K562 (cell line): Measurements from ENCODE around the gene PPDPF. TPM values are rescaled to one million over a fixed set of nuclear protein-coding genes. Genes with fewer than 3 reads are reported as not detected.
A peak's percentile ranks its signal among the peaks of the same experiment; 100 is the strongest.

ENCODE experiments used
- BRD9 ChIP-seq: fragments of 450-650 bp; IDR thresholded peaks from 2 replicates; pipeline ENCODE4 v1.6.1; 2018; ENCODE audit warnings: low read depth; ENCODE audit not compliant: partially characterized antibody
- CBX2 ChIP-seq: fragments of 200-600 bp; sonication (generic); IDR thresholded peaks from one replicate; pipeline ENCODE4 v1.6.1; 2012; ENCODE audit warnings: mild to moderate bottlenecking, low read length, inconsistent platforms; ENCODE audit not compliant: insufficient read depth, poor library complexity, severe bottlenecking
- CBX8 ChIP-seq: fragments of 200-600 bp; sonication (generic); IDR thresholded peaks from 2 replicates; pipeline ENCODE4 v1.6.1; 2012; ENCODE audit warnings: borderline replicate concordance, mixed run types, low read depth, mild to moderate bottlenecking, moderate library complexity, mixed read lengths, low read length, control low read depth, inconsistent platforms; ENCODE audit not compliant: poor library complexity, severe bottlenecking; ENCODE audit errors: extremely low read depth
- CREB5 ChIP-seq: fragments of 250-450 bp; sonication (Bioruptor Pico); IDR thresholded peaks from 2 replicates; pipeline ENCODE4 v1.5.0; 2020; ENCODE audit warnings: mild to moderate bottlenecking
- E2F3 ChIP-seq: fragments of 250-450 bp; sonication (Bioruptor Pico); IDR thresholded peaks from 2 replicates; pipeline ENCODE4 v1.4.0; 2020; ENCODE audit warnings: mild to moderate bottlenecking
- ELF4 ChIP-seq: fragments of 450-650 bp; formaldehyde crosslinking; IDR thresholded peaks from 2 replicates; pipeline ENCODE4 v1.4.0; 2022; ENCODE audit warnings: missing genetic modification characterization
- EP400 ChIP-seq: fragments of 450-650 bp; IDR thresholded peaks from 2 replicates; pipeline ENCODE4 v1.6.1; 2017; ENCODE audit warnings: antibody characterized with exemption, mild to moderate bottlenecking, moderate library complexity
- ID3 ChIP-seq, 2 experiments: fragments of 250-450 bp in 1 of 2; fragments of 450-650 bp in 1 of 2; sonication (Bioruptor Pico) in 1 of 2; IDR thresholded peaks; 2 replicates each; pipeline versions ENCODE4 v1.6.1 to v1.8.0; 2016 to 2021; ENCODE audit warnings: mild to moderate bottlenecking in 2 of 2, moderate library complexity in 2 of 2, missing compliant biosample characterization in 1 of 2, missing genetic modification characterization in 1 of 2
- MBD1 ChIP-seq: fragments of 250-450 bp; sonication (Bioruptor Pico); IDR thresholded peaks from 2 replicates; pipeline ENCODE4 v1.8.0; 2022; ENCODE audit warnings: inconsistent platforms
- MYNN ChIP-seq, 2 experiments: sonication (generic); formaldehyde crosslinking in 1 of 2; IDR thresholded peaks; 2 replicates each; pipeline versions ENCODE4 v1.5.0 to v1.6.1; 2016 to 2020; ENCODE audit warnings: antibody characterized with exemption in 1 of 2, missing genetic modification reagents in 1 of 2
- NR1H2 ChIP-seq: sonication (generic); formaldehyde crosslinking; IDR thresholded peaks from 2 replicates; pipeline ENCODE4 v1.4.0; 2020; ENCODE audit warnings: mild to moderate bottlenecking, missing genetic modification reagents
- NR2C2 ChIP-seq, 2 experiments: fragments of 200-800 bp in 1 of 2; sonication (Bioruptor generic) in 1 of 2; sonication (generic) in 1 of 2; formaldehyde crosslinking in 1 of 2; IDR thresholded peaks; 2 replicates each; pipeline versions ENCODE4 v1.6.1 to v1.8.0; 2016 to 2022; ENCODE audit warnings: mild to moderate bottlenecking in 1 of 2, missing compliant biosample characterization in 1 of 2, missing genetic modification characterization in 1 of 2, missing genetic modification reagents in 1 of 2
- POLR2B ChIP-seq: fragments of 450-650 bp; IDR thresholded peaks from 2 replicates; pipeline ENCODE4 v1.6.1; 2018; ENCODE audit warnings: low read depth; ENCODE audit not compliant: partially characterized antibody
- PREB ChIP-seq: sonication (generic); formaldehyde crosslinking; IDR thresholded peaks from 2 replicates; pipeline ENCODE4 v1.8.1; 2023; ENCODE audit warnings: mild to moderate bottlenecking, missing genetic modification reagents
- PTTG1 ChIP-seq: fragments of 450-650 bp; IDR thresholded peaks from 2 replicates; pipeline ENCODE4 v1.6.1; 2016; ENCODE audit warnings: low read depth, mild to moderate bottlenecking, missing genetic modification characterization, missing compliant biosample characterization
- SAP30 ChIP-seq: fragments of 200-600 bp; sonication (generic); IDR thresholded peaks from 2 replicates; pipeline ENCODE4 v1.6.1; 2012; ENCODE audit warnings: borderline replicate concordance, low read depth, mild to moderate bottlenecking, moderate library complexity, low read length, control low read depth, inconsistent platforms; ENCODE audit not compliant: insufficient read depth, poor library complexity, severe bottlenecking
- SIN3B ChIP-seq: fragments of 450-650 bp; IDR thresholded peaks from 2 replicates; pipeline ENCODE4 v1.6.1; 2017; ENCODE audit warnings: low read depth, mild to moderate bottlenecking, moderate library complexity
- ZBTB2 ChIP-seq: fragments of 450-650 bp; IDR thresholded peaks from 2 replicates; pipeline ENCODE4 v1.6.1; 2016; ENCODE audit warnings: antibody characterized with exemption
- ZBTB8A ChIP-seq: fragments of 450-650 bp; IDR thresholded peaks from 2 replicates; pipeline ENCODE4 v1.6.1; 2018; ENCODE audit warnings: mild to moderate bottlenecking, moderate library complexity; ENCODE audit not compliant: partially characterized antibody
- polyA plus RNA-seq, 8 experiments: library from polyadenylated mRNA; depleted of rRNA in 4 of 8; stranded (reverse) in 5 of 8; unstranded in 3 of 8; fragments of >200 nt; fragmentation: Nextera tagmentation in 2 of 8; fragmentation: Illumina TruSeq in 1 of 8; extraction: Ambion mirVana in 2 of 8; extraction: Trizol in 1 of 8; gene quantifications; 2 replicates each; pipeline versions ENCODE4 v1.2.1 to v1.2.3, GENCODE V29; 2011 to 2014; ENCODE audit warnings: inconsistent platforms in 1 of 8, missing spikeins in 1 of 8
- total RNA-seq, 7 experiments: library from RNA; depleted of rRNA in 6 of 7; stranded (reverse); fragments of >200 nt in 6 of 7; fragmentation: Illumina TruSeq in 2 of 7; extraction: Trizol in 2 of 7; gene quantifications; 2 replicates each; pipeline versions ENCODE4 v1.2.1 to v1.2.3, GENCODE V29; 2011 to 2021; ENCODE audit warnings: low replicate concordance in 1 of 7

PPDPF gene
- total and polyA plus RNA-seq, 9 of the 15 experiments (the other 6 are each of a cell fraction or from before 2014, with no cell fraction given): 0.77 to 233 (median 10.5) TPM

- no peak; the same call in 1 of the 2 replicates for TF ChIP-seq NR2C2 (CRISPR knock-in tag; IDR thresholded peaks at IDR 0.05)
- TF ChIP-seq NR2C2 (tag; IDR thresholded peaks at IDR 0.05): peak; percentile 93
- TF ChIP-seq ZBTB8A: no peak
- TF ChIP-seq PREB (CRISPR knock-in tag): no peak
- no peak for TF ChIP-seq POLR2B
- TF ChIP-seq PTTG1 (tag): no peak
- TF ChIP-seq MBD1 (CRISPR knock-in tag): no peak
- TF ChIP-seq ZBTB2: peak; percentile 60
- TF ChIP-seq MYNN (IDR thresholded peaks at IDR 0.05): peak; percentile 68; the same call in 1 of the 2 replicates
- TF ChIP-seq MYNN (CRISPR knock-in tag; IDR thresholded peaks at IDR 0.05): no peak
- TF ChIP-seq BRD9: no peak
- no peak for TF ChIP-seq E2F3
- TF ChIP-seq ELF4 (CRISPR knock-in tag): 0 out of 2 replicates have a peak, but pooled peaks have one; percentile 19
- TF ChIP-seq EP400: no peak
- TF ChIP-seq CBX2: no peak
- no peak for TF ChIP-seq SIN3B
- TF ChIP-seq ID3 (CRISPR knock-in tag; IDR thresholded peaks at IDR 0.05): no peak
- 0 out of 2 replicates have a peak, but pooled peaks have one; percentile 12 for TF ChIP-seq ID3 (tag; IDR thresholded peaks at IDR 0.05)
- TF ChIP-seq CBX8: no peak
- no peak for TF ChIP-seq NR1H2
- TF ChIP-seq CREB5 (CRISPR knock-in tag): no peak
- no peak for TF ChIP-seq SAP30
These were observed 32.1 kb downstream of the PPDPF start (continued) for GRCh38 chr20:63552481-63553249.
